Skin epidermis (tissue), 12 donors: ENCODE results near the gene RARS2.

Experiments
- H3K27ac ChIP-seq, 21 experiments: fragments of 200-600 bp; sonication (generic) in 11 of 21; one replicate each; pipeline ENCODE4 v1.5.0; 2020; ENCODE audit warnings: mild to moderate bottlenecking in 3 of 21, inconsistent platforms in 2 of 21, moderate library complexity in 2 of 21
- H3K4me3 ChIP-seq, 7 experiments: fragments of 200-600 bp; sonication (generic) in 2 of 7; one replicate each; pipeline ENCODE4 v1.5.0; 2020; ENCODE audit warnings: inconsistent platforms in 2 of 7, mild to moderate bottlenecking in 2 of 7, moderate library complexity in 1 of 7

The RARS2 gene

DNA sequence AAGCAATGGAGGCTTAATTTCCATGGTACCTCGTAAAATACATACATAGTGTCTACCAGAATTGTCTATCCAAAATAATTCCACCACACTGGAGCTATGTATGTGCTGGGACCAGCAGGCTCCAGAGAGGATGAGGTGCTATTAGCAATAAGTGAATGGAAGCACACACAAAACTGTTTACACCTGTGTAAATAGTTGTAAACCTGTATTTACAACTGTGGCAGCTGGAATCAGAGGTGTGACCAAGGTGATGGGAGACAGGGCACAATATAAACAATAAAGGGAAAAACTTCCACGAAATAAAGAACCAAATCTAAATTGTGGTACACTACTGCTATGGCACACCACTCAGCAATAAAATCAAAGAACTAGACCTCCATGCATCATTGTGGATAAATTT, 14.4 kb downstream of the RARS2 start:
- Histone ChIP-seq H3K27ac (no peak overlapping the region), H3K4me3 (no peak overlapping the region)

DNA sequence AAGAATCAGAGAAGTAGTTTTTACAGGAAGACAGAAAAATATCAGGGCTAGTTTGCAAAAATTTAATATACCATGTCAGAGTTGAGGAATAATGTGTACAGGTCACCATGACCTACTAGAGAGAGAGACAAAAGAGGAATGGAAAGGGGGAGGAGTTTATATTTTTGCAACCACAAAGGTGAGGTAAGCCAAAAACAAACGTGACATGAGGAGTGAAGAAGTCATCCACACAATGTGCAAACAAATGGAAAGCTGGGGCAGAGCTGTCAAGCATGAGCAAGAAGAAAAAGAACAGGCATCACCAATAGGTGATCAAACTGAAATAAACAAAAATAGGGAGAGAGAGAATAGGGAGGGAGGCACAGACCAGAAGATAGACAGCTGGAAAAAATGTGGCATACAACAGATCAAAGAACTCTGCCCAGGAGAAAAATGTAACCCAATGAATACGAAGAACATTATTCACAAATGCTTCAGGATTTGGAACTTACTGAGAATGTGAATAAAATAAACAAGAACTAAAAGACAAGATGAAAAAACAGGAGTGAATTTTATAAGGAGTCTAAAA, 15.5 kb downstream of the RARS2 start:
- Histone ChIP-seq H3K27ac (peak overlapping the region in 1 of 21 experiments; percentile 2), H3K4me3 (no peak overlapping the region)

DNA sequence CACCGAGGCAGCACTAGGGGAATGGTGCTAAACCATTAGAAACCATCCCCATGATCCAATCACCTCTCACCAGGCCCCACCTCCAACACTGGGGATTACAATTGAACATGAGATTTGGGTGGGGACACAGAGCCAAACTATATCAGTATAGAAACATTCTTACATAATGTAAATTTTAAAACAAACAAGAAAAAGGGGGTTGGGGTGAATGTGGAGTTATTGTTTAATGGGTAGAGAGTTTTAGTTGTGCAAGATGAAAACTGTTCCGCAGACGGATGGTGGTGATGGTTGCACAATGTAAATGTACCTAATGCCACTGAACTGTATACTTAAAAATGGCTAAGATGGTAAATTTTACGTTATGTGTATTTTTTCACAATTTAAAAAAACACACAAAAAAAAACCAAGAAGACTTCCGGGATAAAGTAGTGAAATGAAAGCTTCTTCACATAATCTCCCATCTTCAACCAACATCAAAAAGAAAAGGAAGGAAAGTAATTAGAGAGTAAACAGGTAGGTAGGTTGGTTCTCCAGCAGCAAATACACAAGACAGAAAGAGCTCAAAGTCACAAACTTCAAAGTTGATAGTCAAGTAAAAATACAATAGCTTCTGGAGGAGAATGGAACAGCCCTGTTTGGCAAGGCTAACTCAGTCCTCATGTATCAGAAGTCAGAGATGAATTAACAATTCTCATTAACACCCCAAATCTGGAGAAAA, 16.3 kb downstream of the RARS2 start:
- Histone ChIP-seq H3K27ac (no peak overlapping the region), H3K4me3 (no peak overlapping the region)

DNA sequence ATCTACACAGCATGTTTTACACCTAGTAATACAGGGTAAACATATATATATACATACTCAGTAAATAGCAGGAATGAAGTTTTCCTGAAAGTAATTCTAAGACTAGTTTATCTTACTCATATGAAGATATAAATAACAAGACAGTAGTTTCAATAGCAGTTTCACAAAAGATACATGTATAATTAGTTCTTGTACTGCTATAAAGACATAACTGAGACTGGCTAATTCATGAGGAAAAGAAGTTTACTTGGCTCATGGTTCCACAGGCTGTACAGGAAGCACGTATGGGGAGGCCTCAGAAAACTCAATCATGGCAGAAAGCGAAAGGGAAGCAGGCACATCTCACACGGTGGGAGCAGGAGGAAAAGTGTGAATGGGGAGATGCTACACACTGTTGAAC, 16.9 kb downstream of the RARS2 start:
- Histone ChIP-seq H3K4me3 (no peak overlapping the region), H3K27ac (no peak overlapping the region)

DNA sequence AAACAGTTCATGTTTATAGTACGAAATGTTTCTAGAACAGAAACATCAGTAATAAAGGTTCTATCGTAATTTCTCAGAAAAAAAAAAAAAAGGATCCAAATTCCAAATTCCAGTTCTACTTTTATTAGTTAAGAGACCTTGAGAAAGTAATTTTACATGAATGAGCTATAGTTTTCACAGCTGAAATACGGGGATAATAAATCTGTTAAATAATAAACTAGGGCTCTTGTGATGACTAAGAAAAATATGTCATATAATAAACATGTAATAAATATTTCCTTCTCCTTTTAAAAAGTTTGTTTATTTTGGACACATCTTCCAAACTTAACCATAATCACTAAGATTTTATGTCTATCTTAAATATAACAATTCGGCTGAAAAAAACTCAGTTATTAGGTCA, 17.8 kb downstream of the RARS2 start:
- H3K4me3 ChIP-seq, result no peak overlapping the region
- no peak overlapping the region for H3K27ac ChIP-seq

DNA sequence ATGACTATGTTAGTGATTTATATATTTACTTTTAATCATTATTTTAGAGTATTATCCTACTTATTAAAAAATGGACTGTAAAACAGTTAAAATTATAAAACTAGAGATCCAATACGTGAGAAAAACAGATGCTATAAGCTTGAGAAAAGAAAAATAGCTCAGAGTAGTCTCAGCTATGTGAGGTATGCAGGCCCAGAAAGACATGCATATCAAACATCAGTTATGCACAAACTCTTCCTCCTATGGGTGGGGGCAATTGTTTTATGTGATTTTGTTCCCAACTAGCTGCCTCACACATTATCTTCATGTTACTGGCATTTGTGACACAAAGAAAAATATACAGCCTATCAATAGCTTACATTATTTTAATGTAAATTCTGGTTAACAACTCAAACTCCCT, 28.8 kb downstream of the RARS2 start:
- Histone ChIP-seq H3K27ac (no peak overlapping the region), H3K4me3 (no peak overlapping the region)

DNA sequence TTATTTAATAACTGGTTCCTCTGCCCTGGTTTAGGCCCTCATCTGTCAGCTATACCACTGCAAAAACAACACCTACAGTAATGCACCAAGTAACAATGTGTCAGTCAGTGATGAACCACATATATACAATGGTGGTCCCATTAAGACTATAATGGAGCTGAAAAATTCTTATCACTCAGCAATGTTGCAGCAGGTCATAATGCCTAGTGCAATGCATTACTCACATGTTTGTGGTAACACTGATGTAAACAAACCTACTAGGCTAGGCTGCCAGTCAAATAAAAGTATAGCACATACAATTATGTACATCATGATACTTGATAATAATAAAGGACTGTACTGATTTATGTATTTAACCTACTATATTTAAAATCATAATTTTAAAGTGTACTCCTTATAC, 31.3 kb downstream of the RARS2 start:
- Histone ChIP-seq H3K27ac (no peak overlapping the region), H3K4me3 (no peak overlapping the region)

DNA sequence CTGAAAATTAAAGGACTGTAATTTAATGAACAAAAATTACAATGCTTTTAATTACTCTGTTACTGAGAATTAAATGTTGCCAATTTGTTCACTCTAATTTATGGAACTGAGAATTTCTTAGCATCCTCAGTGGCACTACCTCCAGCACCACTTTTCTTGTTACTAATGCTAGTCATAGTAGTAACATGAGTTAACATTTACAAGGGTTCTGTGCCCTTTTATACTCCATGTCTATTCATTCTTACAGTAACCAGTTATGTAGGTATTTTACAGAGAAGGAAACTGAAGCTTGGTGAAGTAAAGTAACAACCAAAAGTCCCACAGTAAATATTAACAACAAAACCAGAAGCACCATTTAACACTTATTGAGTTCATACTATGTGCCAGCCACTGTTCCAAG, 34.3 kb downstream of the RARS2 start:
- H3K27ac ChIP-seq, result no peak overlapping the region
- no peak overlapping the region for H3K4me3 ChIP-seq

DNA sequence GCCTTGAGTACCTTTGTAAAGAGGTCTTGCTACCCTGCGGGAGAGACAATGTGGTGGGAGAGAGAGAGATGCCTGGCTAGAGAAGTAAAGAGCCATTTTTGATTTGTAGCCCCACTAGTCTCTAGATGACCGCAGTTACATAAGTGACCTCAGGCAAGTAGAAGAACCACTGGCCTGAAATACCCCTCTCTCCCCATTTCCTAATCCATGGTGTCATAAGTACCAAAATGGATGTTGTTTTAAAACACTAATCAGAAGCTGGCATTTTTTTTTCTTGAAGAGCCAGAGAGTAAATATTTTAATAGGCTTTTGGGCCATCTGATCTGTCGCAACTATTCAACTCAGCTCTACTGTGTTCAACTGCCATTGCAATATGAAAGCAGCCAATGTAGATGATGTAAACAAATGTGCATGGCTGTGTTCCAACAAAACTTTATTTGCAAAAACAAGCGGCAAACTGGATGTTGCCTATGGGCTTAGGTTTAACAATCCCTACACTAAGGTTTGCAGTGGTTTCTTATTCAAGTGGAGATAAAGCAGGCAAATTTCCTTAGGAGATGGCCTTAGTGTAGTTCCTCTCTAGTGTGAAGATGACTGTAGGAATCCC, 36.5 kb downstream of the RARS2 start:
- no peak overlapping the region for H3K4me3 ChIP-seq
- peak overlapping the region in 1 of 21 experiments; percentile 14 for H3K27ac ChIP-seq

DNA sequence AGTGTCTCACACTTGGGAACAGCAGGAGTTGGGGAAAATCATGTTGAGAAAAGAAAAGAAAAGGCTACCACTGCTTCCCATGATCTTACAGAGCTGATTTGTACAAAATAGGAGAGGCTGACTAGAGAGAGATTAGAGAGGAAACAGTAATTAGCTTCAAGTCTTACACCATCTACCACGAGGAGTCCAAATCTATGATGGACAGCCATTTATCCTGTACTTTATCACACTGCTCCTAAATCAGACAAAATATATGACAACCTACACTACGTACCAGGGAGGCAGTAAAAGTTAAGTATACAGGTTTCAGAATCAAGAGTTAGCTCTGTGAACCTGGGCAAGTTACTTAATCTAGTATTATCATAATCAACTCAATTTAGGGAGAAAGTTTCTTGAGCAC, 38.0 kb downstream of the RARS2 start:
- Histone ChIP-seq H3K4me3 (no peak overlapping the region), H3K27ac (no peak overlapping the region)

DNA sequence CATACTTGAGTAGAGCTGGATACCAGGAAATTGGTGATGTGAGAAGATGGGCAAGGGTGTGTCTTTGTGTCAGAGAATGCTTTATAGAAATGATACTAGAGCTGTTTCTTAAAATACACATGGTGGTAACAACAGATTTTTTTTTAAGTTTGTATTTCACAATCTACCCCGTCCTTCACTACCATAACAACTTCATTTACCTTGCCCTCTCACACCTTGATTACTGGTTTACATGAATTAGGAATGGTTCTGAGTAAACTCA, 45.4 kb downstream of the RARS2 start:
- no peak overlapping the region for H3K4me3 ChIP-seq
- H3K27ac ChIP-seq, result no peak overlapping the region

DNA sequence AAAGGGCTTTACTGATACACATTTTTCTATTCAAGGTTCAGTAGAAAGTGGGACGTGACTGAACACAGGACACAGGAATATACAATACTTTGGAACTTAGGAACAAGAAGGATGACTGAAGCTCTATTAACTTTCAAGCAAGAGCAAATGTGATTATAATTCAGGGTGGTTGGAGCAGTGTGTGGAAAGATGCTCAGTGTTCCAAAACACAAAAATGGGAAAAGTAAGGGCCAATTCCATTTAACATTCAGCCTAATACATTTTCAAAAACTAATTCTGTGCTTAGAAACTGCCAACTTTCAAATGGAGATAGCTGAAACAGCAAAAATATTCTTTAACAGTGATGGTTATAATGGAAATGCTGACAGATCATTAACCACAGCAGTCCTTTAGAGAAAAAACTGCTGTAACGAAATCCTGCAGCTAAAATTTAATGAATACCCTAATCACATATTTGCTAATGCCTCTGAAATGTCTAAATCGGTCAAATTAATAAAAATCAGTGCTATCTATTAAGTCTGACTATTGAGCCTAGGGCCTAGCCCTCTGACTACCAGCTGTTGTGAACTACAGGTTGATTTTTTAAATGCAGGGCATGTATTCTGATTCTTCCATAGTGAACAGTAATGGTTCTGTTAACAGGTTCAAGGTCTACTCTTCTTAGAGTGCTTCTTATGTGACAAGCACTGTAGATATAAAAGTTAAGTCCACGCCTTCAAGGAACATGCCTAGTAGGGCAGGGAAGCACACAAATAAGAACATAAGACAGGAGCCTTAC, 45.9 kb downstream of the RARS2 start:
- Histone ChIP-seq H3K4me3 (no peak overlapping the region), H3K27ac (no peak overlapping the region)

DNA sequence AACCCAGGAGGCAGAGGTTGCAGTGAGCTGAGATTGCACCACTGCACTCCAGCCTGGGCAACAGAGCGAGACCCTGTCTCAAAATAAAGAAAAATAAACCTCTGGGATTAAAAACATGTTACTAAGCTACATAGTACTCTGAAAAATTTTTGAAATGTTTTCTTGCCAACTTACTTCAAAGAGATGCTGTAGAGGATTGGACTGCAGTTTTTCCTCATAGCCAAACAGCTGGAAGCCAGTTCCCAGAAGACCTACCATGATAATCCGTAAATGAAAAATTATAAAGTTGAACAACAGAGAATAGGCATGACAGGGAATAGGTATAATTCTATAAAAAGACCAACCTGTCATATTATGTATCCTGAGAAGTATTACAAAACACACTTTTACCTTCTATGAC, 48.0 kb downstream of the RARS2 start:
- no peak overlapping the region for H3K27ac ChIP-seq
- no peak overlapping the region for H3K4me3 ChIP-seq

DNA sequence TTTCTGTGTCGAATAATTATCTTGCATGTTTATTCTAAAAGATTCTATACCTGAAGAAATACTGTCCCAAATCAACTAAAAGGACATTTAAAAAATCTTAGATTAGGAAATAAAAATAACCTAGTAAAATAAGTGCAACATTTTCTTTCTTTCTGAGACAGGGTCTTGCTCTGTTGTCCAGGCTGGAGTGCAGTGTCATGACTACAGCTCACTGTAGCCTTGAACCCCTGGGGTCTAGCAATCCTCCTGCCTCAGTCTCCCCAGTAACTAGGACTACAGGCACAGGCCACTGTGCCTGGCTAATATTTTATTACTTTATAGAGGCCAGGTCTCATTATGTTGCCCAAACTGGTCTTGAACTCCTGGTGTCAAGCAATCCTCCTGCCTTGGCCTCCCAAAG, 48.7 kb downstream of the RARS2 start:
- no peak overlapping the region for H3K4me3 ChIP-seq

DNA sequence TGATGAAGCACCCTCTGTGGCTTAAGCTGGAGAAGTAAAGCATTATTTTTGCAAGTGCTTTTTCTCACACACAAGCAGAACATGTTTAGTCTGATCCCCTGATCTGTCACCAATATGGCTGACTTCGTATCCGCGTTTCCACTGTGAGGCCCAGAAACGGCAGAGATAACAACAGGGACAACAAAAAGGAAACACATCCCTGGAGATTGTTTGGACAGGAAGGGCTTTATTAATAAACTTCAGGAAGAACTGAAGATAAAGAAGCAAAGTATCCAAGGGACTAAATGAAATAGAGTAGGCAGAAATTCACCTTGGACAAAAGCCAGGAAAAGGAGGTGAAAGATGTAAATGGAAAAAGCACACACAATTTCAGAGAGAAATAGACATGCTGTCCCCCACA, 49.2 kb downstream of the RARS2 start:
- H3K4me3 ChIP-seq, result no peak overlapping the region
- no peak overlapping the region for H3K27ac ChIP-seq

More for the DNA sequence above, 48.7 kb downstream of the RARS2 start:
- H3K27ac ChIP-seq, result no peak overlapping the region

DNA sequence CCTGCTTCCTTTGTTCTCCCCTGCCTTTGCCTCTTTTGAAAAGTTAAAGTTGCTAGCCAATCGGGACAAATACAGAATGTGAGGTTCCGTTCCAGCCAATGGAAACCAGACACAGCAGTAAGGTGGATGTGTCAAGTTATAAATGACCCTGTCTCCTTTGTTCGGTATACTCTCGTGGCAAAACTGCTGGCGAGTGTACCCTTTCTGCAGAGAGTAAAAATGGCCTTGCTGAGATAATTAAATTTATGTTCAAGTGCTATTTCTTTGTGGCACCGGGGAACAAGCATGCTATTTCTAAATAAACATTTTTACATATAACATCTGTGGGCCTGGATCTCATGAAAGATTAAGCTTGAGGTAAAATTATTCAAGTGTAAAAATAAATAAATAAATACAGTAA, 50.2 kb downstream of the RARS2 start:
- Histone ChIP-seq H3K4me3 (no peak overlapping the region), H3K27ac (no peak overlapping the region)

DNA sequence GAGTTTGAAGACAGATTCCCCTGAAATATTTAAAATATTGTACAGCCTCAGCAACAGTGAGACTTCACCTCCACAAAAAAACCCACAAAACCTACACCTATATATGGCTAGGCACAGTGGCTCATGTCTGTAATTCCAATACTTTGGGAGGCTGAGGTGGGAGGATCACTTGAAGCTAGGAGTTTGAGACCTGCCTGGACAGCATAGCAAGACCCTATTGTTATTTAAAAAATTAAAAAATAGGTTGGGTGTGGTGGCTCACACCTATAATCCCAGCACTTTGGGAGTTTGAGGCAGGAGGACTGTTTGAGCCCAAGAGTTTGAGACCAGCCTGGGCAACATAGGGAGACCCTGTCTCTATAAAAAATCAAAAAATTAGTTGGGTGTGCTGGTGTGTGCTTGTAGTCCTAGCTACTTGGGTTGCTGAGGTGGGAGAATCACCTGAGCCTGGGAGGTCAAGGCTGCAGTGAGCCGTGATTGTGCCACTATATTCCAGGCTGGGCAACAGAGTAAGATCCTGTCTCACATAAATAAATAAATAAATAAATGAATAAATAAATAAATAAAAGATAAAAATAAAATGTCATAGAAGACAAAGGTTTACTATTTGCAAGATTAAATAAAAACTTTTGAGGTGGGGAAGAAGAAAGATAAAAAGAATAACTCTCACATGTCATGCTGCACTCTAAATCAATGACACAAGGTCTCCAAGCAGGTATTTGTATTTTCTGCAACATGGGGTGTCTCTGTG, 51.1 kb downstream of the RARS2 start:
- H3K27ac ChIP-seq, result no peak overlapping the region
- no peak overlapping the region for H3K4me3 ChIP-seq

DNA sequence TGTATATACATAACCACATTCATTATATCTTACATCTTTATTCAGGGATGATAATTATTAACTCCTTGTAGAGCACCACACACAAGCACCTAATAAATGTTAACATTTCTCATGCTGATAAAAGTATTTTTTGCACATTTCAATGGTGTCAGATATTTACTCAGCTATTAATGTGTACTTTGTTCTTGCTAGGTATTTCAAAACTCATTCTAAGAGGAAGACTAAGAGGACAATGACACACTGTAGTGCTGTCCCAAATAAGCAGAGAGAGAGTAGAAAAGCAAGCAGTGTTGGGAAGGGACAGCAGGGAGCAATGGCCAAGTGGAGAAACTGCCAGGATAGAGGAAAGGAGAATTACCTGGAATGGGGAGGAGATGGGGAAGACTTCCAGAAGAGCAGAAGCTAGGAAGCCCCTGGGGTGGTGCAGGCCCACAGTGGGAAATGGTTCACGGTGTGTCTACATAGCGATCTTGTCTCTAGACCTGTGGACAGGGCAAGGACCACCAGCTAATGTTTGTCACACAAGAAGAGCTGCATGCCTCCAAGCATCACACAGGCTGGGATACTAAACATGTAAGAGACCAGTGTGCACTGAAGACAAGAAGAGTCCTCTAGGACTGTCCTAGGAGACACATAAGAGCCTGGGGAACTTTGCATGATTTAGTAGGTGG, 55.3 kb downstream of the RARS2 start:
- Histone ChIP-seq H3K4me3 (no peak overlapping the region), H3K27ac (no peak overlapping the region)

DNA sequence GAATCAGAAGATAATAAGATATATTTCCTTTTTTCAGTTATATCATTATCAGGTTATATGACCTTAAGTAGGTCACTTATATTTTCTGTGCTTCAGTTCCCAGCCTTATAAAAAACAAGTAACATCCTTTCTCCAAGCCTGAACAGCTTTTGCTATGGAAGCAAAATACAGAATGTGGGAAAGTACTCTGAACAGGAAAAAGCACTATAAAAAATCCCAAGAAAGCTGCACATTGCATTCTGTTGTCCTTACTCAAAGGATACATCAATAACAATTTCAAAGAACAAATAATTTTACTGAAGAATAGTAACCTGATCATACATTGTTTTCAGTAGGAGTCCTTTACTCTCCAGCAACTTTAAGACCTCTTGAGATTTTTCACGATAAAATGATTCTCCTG, 60.6 kb downstream of the RARS2 start:
- H3K27ac ChIP-seq, result peak overlapping the region in 1 of 21 experiments; percentile 25
- H3K4me3 ChIP-seq, result no peak overlapping the region

DNA sequence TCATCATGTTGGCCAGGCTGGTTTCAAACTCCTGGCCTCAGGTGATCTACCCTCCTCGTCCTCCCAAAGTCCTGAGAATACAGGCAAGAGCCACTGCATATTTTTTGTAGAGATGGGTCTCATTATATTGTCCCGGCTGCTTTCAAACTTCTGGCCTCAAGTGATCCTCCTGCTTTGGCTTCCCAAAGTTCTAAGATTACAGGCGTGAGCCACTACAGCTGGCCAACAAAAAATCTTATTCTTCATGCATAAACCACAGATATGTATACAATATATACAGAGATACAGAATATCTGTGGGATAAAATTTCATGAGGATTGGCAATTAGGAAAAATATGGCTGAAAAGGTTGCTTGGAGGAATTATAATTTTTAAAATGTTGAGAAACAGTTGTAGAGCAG, 67.1 kb downstream of the RARS2 start:
- Histone ChIP-seq H3K27ac (no peak overlapping the region), H3K4me3 (no peak overlapping the region)
